GM23338 (cell line): ENCODE data around the gene CYP19A1. TPM values are rescaled to one million over a fixed set of nuclear protein-coding genes. Genes with fewer than 3 reads are reported as not detected.

Experiments used
- ATAC-seq: fragments of 200-7000 bp; cut with Tn5 transposase; 3 replicates; pipeline ENCODE4 v1.9.1; 2020
- DNase-seq: peaks from one replicate; pipeline ENCODE4 v3.0.0-alpha.2; 2015; ENCODE audit warnings: low spot score
- H2AFZ ChIP-seq: fragments of 200-600 bp; sonication (generic); 2 replicates; pipeline ENCODE4 v1.8.0; 2016; ENCODE audit warnings: antibody characterized with exemption, mild to moderate bottlenecking, moderate library complexity
- H3F3A ChIP-seq: fragments of 200-600 bp; sonication (generic); replicated peaks from 2 replicates; pipeline ENCODE4 v1.8.0; 2017; ENCODE audit warnings: antibody characterized with exemption, mixed run types, low read depth
- H3K27ac ChIP-seq: fragments of 200-600 bp; sonication (generic); 2 replicates; pipeline ENCODE4 v1.6.1; 2016; ENCODE audit warnings: low read depth
- H3K27me3 ChIP-seq: fragments of 200-600 bp; sonication (generic); 2 replicates; pipeline ENCODE4 v1.8.0; 2016; ENCODE audit warnings: mild to moderate bottlenecking, mixed run types, moderate library complexity; ENCODE audit not compliant: insufficient read depth
- H3K36me3 ChIP-seq: fragments of 200-600 bp; sonication (generic); 2 replicates; pipeline ENCODE4 v1.8.0; 2016; ENCODE audit warnings: mild to moderate bottlenecking; ENCODE audit not compliant: insufficient read depth
- H3K4me1 ChIP-seq: fragments of 200-600 bp; sonication (generic); 2 replicates; pipeline ENCODE4 v1.8.0; 2016; ENCODE audit warnings: mild to moderate bottlenecking, moderate library complexity; ENCODE audit not compliant: insufficient read depth
- H3K4me2 ChIP-seq: fragments of 200-600 bp; sonication (generic); 2 replicates; pipeline ENCODE4 v1.7.1; 2017; ENCODE audit warnings: mixed run types
- H3K4me3 ChIP-seq: fragments of 200-600 bp; sonication (generic); 2 replicates; pipeline ENCODE4 v1.6.1; 2016; ENCODE audit warnings: mixed run types
- H3K79me2 ChIP-seq: fragments of 200-600 bp; sonication (generic); replicated peaks from 2 replicates; pipeline ENCODE4 v1.8.0; 2017; ENCODE audit warnings: mild to moderate bottlenecking; ENCODE audit not compliant: insufficient read depth
- H3K9me2 ChIP-seq: fragments of 200-600 bp; sonication (generic); 2 replicates; pipeline ENCODE4 v1.8.0; 2017; ENCODE audit not compliant: insufficient read depth
- H4K20me1 ChIP-seq: fragments of 200-600 bp; sonication (generic); replicated peaks from 2 replicates; pipeline ENCODE4 v1.8.0; 2017; ENCODE audit warnings: mild to moderate bottlenecking; ENCODE audit not compliant: insufficient read depth
- H3K27ac Mint-ChIP-seq: 2 replicates; pipeline ENCODE4 v1.8.0; 2020; ENCODE audit warnings: inconsistent platforms, mild to moderate bottlenecking, moderate library complexity, mixed read lengths
- H3K27me3 Mint-ChIP-seq: 3 replicates; pipeline ENCODE4 v1.8.0; 2022; ENCODE audit warnings: low read depth, mild to moderate bottlenecking, moderate library complexity, mixed read lengths, inconsistent platforms; ENCODE audit not compliant: insufficient read depth, poor library complexity
- H3K36me3 Mint-ChIP-seq: 3 replicates; pipeline ENCODE4 v1.8.0; 2021; ENCODE audit warnings: low read depth, mild to moderate bottlenecking, inconsistent platforms, moderate library complexity, mixed read lengths
- H3K4me1 Mint-ChIP-seq: 3 replicates; pipeline ENCODE4 v1.8.0; 2020; ENCODE audit warnings: mild to moderate bottlenecking, inconsistent platforms, mixed read lengths
- H3K4me3 Mint-ChIP-seq: 3 replicates; pipeline ENCODE4 v1.8.0; 2021; ENCODE audit warnings: moderate library complexity, mild to moderate bottlenecking, inconsistent platforms, mixed read lengths
- H3K9me3 Mint-ChIP-seq: 3 replicates; pipeline ENCODE4 v1.8.0; 2020; ENCODE audit warnings: moderate library complexity, mild to moderate bottlenecking, inconsistent platforms, mixed read lengths
- CREB1 ChIP-seq: fragments of 250-450 bp; sonication (Bioruptor Pico); IDR thresholded peaks from 2 replicates; pipeline ENCODE4 v1.5.0; 2020; ENCODE audit warnings: low read depth, mild to moderate bottlenecking, moderate library complexity
- EZH2 ChIP-seq: fragments of 200-600 bp; sonication (generic); IDR thresholded peaks from one replicate; pipeline ENCODE4 v1.8.0; 2017; ENCODE audit warnings: antibody characterized with exemption, mild to moderate bottlenecking, low read depth; ENCODE audit not compliant: unreplicated experiment
- EZH2phosphoT487 ChIP-seq: fragments of 200-600 bp; sonication (generic); IDR thresholded peaks from one replicate; pipeline ENCODE4 v1.8.1; 2018; ENCODE audit warnings: antibody characterized with exemption; ENCODE audit not compliant: unreplicated experiment
- JUNB ChIP-seq: IDR thresholded peaks from one replicate; pipeline ENCODE4 v1.6.1; 2016; ENCODE audit warnings: antibody characterized with exemption; ENCODE audit not compliant: unreplicated experiment
- NANOG ChIP-seq: IDR thresholded peaks from 2 replicates; pipeline ENCODE4 v1.6.1; 2016; ENCODE audit warnings: antibody characterized with exemption, borderline replicate concordance
- POLR2AphosphoS5 ChIP-seq: IDR thresholded peaks from 2 replicates; pipeline ENCODE4 v1.6.1; 2016; ENCODE audit warnings: antibody characterized with exemption, low read depth
- STAT1 ChIP-seq: IDR thresholded peaks from one replicate; pipeline ENCODE4 v1.6.1; 2016; ENCODE audit warnings: antibody characterized with exemption; ENCODE audit not compliant: unreplicated experiment
- ZNF114 ChIP-seq: fragments of 250-450 bp; sonication (Bioruptor Pico); IDR thresholded peaks from 2 replicates; pipeline ENCODE4 v1.5.0; 2020; ENCODE audit warnings: mild to moderate bottlenecking, moderate library complexity
- ZNF331 ChIP-seq: fragments of 250-450 bp; sonication (Bioruptor Pico); IDR thresholded peaks from 2 replicates; pipeline ENCODE4 v1.5.0; 2020; ENCODE audit warnings: low read depth, mild to moderate bottlenecking, moderate library complexity
- polyA plus RNA-seq: library from polyadenylated mRNA; unstranded; fragments of >200 nt; fragmentation: Nextera tagmentation; extraction: Ambion mirVana; gene quantifications from 2 replicates; pipeline ENCODE4 v1.2.1, GENCODE V29; 2016
- total RNA-seq: library from RNA; depleted of rRNA; stranded (reverse); fragments of >200 nt; shearing (Covaris generic); gene quantifications from 2 replicates; pipeline ENCODE4 v1.2.3, GENCODE V29; 2014
- TF ChIP-seq, protein P1 (sequence below): IDR thresholded peaks from one replicate; pipeline ENCODE4 v1.6.1; 2018; ENCODE audit warnings: antibody characterized with exemption; ENCODE audit not compliant: unreplicated experiment
- TF ChIP-seq, protein P2 (sequence below): IDR thresholded peaks from 2 replicates; pipeline ENCODE4 v1.6.1; 2016; ENCODE audit warnings: antibody characterized with exemption

Gene CYP19A1
- total and polyA plus RNA-seq, 2 experiments from 2014 or later, result 0.42 TPM; not detected in 1

DNA sequence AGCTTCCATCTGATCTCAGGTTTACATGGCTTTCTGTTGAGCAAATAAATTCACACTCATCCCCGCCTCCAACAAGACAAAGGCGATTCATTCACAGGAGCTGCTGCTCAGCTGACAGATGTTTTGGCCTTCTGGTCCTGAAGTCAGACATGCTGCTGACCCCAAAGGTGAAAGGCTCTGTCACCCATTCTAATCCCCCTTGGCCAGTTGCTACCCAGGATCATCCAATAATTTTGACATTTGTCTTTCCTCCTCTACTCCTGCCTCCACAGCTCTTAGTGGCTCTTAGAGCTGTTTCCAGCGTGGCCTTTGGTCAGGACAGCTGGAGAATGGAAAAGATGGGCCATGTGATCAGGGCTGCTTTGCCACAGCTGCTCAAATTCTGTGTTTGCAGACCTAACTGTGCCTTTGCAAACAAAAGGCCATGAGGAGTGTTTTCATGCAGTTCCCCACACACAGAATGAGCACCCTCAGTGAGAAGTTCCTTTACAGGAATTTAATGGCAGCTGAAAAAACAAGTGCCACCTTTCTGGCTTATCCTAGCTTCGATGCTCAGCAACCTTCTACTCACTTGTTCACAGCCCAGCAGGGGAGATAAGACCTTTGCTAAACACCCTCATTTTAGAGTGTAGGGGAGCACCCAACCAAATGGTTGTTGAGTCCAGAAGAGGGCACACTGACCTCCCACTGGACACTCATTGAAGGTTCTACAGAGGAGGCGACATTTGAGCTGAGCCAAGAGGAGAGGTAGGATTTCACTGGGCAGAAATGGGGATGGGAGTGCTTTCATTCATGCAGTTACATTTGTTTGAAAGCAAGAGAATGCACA is 39.0 kb downstream of the CYP19A1 start:
- H3K9me2 ChIP-seq, result peaks cover 3% of the 10 kb centered on the region; the same call in 1 of the 2 replicates
- TF ChIP-seq ZNF114 (CRISPR knock-in tag) (no peak), EZH2phosphoT487 (no peak), NANOG (no peak), ZNF331 (CRISPR knock-in tag) (no peak), JUNB (no peak), EZH2 (no peak)
- TF ChIP-seq, protein P1, sequence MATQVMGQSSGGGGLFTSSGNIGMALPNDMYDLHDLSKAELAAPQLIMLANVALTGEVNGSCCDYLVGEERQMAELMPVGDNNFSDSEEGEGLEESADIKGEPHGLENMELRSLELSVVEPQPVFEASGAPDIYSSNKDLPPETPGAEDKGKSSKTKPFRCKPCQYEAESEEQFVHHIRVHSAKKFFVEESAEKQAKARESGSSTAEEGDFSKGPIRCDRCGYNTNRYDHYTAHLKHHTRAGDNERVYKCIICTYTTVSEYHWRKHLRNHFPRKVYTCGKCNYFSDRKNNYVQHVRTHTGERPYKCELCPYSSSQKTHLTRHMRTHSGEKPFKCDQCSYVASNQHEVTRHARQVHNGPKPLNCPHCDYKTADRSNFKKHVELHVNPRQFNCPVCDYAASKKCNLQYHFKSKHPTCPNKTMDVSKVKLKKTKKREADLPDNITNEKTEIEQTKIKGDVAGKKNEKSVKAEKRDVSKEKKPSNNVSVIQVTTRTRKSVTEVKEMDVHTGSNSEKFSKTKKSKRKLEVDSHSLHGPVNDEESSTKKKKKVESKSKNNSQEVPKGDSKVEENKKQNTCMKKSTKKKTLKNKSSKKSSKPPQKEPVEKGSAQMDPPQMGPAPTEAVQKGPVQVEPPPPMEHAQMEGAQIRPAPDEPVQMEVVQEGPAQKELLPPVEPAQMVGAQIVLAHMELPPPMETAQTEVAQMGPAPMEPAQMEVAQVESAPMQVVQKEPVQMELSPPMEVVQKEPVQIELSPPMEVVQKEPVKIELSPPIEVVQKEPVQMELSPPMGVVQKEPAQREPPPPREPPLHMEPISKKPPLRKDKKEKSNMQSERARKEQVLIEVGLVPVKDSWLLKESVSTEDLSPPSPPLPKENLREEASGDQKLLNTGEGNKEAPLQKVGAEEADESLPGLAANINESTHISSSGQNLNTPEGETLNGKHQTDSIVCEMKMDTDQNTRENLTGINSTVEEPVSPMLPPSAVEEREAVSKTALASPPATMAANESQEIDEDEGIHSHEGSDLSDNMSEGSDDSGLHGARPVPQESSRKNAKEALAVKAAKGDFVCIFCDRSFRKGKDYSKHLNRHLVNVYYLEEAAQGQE, result no peak
- TF ChIP-seq, protein P2, sequence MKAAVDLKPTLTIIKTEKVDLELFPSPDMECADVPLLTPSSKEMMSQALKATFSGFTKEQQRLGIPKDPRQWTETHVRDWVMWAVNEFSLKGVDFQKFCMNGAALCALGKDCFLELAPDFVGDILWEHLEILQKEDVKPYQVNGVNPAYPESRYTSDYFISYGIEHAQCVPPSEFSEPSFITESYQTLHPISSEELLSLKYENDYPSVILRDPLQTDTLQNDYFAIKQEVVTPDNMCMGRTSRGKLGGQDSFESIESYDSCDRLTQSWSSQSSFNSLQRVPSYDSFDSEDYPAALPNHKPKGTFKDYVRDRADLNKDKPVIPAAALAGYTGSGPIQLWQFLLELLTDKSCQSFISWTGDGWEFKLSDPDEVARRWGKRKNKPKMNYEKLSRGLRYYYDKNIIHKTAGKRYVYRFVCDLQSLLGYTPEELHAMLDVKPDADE, result no peak
- H3K27ac ChIP-seq, result no peak overlapping the region
- Mint-ChIP-seq H3K4me1 (no peaks in the 10 kb centered on the region), H3K36me3 (0 out of 3 replicates have a peak, but pooled peaks cover 2% of the 10 kb centered on the region), H3K27ac (no peak overlapping the region), H3K27me3 (peaks cover 3% of the 10 kb centered on the region), H3K9me3 (peaks cover 3% of the 10 kb centered on the region; the same call in 2 of the 3 replicates), H3K4me3 (no peak overlapping the region)
- H3K27me3 ChIP-seq, result no peaks in the 10 kb centered on the region
- H3K4me3 ChIP-seq, result no peak overlapping the region
- DNase-seq (no peak), ATAC-seq (no peak)
- no peaks in the 10 kb centered on the region for H4K20me1 ChIP-seq
- no peaks in the 10 kb centered on the region for H3F3A ChIP-seq
- H2AFZ ChIP-seq, result no peak overlapping the region
- no peaks in the 10 kb centered on the region for H3K79me2 ChIP-seq
- no peaks in the 10 kb centered on the region for H3K36me3 ChIP-seq
- no peak overlapping the region for H3K4me2 ChIP-seq
- no peaks in the 10 kb centered on the region for H3K4me1 ChIP-seq

DNA sequence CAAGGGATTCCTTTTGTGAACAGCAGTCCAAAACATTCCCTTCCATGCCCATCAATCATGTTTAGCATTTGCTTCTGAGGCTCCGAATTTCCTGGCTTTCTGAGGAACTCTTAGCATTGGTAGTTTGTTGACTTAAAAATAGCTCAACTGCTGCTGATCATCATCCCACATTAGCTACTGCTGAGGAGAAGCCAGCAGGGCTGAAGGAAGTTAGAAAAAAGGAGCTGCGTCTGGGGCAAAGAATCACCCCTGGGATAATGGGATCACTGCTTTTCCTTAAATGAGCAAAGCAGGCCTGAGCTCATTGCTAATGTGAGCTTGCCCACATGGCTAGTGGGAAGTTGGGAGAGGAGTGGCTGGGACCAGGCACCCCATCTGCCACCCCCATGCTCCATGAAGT is 39.8 kb downstream of the CYP19A1 start:
- peaks cover 3% of the 10 kb centered on the region for H3K27me3 Mint-ChIP-seq
- peaks cover 8% of the 10 kb centered on the region for H3K9me3 Mint-ChIP-seq
- no peak overlapping the region for H2AFZ ChIP-seq
- H3K27ac ChIP-seq, result no peak overlapping the region
- H3K36me3 Mint-ChIP-seq, result 0 out of 3 replicates have a peak, but pooled peaks cover 2% of the 10 kb centered on the region
- no peak overlapping the region for H3K4me3 Mint-ChIP-seq
- no peaks in the 10 kb centered on the region for H3F3A ChIP-seq
- no peak for DNase-seq
- H3K27ac Mint-ChIP-seq, result no peak overlapping the region
- peaks cover 3% of the 10 kb centered on the region; the same call in 1 of the 2 replicates for H3K9me2 ChIP-seq
- H4K20me1 ChIP-seq, result no peaks in the 10 kb centered on the region
- no peak for ATAC-seq
- H3K4me2 ChIP-seq, result no peak overlapping the region
- H3K4me1 ChIP-seq, result no peaks in the 10 kb centered on the region
- no peak overlapping the region for H3K4me3 ChIP-seq
- no peaks in the 10 kb centered on the region for H3K79me2 ChIP-seq
- no peaks in the 10 kb centered on the region for H3K36me3 ChIP-seq
- H3K27me3 ChIP-seq, result no peaks in the 10 kb centered on the region
- no peaks in the 10 kb centered on the region for H3K4me1 Mint-ChIP-seq
- TF ChIP-seq ZNF331 (CRISPR knock-in tag) (no peak), POLR2AphosphoS5 (no peak), STAT1 (no peak), JUNB (no peak), NANOG (no peak), CREB1 (CRISPR knock-in tag) (no peak), ZNF114 (CRISPR knock-in tag) (no peak), EZH2phosphoT487 (no peak)
- TF ChIP-seq, protein P1, result no peak
- TF ChIP-seq, protein P2, result no peak
